ENCODE results near the gene F3.

The F3 gene

DNA sequence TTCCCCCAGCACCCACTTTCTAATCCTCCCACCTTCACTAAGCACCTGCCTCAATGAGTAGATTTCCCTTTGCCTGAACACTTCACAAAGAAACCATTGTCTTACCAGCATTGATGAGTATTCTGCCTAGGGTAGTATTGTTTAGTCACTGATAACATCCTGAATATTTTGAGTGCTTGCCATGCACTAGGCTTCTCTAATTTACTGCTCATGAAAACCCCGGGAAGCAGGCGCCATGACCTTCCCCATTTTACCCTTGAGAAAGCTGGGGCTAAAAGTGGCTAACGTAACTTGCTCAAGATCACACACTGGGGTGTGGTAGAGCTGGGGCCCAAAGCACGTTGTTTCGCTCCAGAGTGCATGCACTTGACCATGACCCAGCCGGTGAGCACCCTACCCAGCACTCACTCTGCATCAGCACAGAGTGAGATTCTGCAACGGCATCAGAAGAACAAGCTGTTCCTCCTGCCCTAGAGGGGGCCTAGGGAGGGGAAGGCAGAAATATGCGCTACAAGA, 10.6 kb upstream of the F3 start:
- no peak for DNase-seq (ENCODE audit: low spot score)

- DNase-seq (ENCODE audit: low spot score): no peak
Observed at GRCh38 chr1:94551449-94551848, 9.9 kb upstream of the F3 start.

GRCh38 chr1:94550800-94551241, 9.3 kb upstream of the F3 start:
- no peak for DNase-seq (ENCODE audit: low spot score)

- no peak for DNase-seq (ENCODE audit: low spot score)
Observed at GRCh38 chr1:94550396-94550795, 8.8 kb upstream of the F3 start.

DNA sequence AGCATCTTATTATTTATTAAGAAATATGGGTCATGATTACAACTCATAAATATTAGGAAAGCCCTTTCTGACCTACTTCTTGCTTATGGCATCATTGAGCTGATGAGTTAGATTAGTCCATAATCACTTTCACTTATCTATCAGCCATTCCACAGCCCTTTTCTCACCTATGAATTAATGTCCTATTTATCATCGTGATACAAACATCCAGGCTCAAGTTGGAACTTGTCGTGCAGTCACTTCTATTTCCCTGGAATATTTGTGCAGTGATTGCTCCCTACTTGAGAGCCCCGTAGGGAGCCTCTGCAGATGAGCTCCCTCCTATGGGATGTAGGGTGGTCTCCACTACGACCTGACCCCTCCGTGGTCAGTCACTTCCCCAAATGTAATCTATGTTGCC, 8.1 kb upstream of the F3 start:
- no peak for DNase-seq (ENCODE audit: low spot score)

GRCh38 chr1:94544706-94545490, 3.3 kb upstream of the F3 start:
- no peak for DNase-seq (ENCODE audit: low spot score)

GRCh38 chr1:94543893-94544635, 2.5 kb upstream of the F3 start:
- no peak for DNase-seq (ENCODE audit: low spot score)

DNA sequence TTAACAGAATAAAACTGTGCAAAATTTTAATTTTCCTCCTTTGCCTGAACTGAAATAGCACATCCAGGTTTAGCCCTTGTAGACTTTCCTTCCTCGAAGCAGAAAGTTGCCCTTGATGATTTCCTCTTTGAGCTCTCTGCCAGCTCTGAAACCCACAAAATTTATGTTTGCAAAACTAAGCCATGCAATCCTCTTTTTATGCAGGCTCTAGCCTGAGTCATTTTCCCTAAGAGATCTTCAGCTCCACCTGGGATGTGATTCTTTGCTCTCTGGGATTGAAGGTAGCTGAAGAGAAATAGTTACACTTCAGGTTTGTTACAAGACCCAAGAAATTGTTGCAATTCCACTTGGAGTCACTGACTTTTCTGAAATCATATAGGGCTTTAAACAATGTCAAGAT, 1.4 kb upstream of the F3 start:
- no peak for DNase-seq (ENCODE audit: low spot score)

DNA sequence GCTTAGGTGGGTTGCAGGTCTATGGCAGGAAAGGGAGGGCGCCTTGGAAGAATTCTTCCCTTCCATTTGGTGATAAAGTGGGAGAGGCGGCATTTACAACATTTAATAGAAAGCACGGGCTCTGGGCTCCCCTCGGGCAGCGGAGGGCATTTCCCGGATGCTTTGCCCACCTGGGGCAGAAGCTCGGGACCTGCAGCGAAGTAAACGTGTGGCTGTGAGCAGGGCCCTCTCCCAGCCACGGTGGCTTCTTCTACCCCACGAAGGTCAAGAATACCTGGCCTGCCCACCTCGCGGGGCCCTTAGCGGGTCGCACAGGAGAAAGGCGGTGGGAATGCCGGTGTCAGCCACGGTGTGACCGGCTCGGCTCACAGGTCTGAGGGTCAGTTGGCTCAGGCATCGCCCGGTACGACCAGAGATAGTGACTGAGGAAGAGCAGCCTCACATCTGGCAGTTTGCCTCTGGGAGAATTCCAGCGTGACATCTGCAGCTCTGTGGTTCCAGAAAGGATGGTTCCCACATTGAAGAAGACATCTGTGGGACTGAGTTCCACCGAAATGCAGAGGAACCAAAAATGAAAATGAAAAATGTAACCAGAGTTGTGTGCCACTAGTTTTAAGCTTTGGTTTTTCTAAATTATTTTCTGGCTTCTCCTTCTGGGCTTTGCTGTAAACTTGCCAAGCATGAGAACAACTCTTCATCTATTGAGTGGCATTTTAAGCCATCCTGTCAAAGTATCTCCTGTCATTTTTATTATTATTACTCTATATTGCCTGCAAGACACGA, 720 bp upstream of the F3 start:
- no peak for DNase-seq (ENCODE audit: low spot score)

DNA sequence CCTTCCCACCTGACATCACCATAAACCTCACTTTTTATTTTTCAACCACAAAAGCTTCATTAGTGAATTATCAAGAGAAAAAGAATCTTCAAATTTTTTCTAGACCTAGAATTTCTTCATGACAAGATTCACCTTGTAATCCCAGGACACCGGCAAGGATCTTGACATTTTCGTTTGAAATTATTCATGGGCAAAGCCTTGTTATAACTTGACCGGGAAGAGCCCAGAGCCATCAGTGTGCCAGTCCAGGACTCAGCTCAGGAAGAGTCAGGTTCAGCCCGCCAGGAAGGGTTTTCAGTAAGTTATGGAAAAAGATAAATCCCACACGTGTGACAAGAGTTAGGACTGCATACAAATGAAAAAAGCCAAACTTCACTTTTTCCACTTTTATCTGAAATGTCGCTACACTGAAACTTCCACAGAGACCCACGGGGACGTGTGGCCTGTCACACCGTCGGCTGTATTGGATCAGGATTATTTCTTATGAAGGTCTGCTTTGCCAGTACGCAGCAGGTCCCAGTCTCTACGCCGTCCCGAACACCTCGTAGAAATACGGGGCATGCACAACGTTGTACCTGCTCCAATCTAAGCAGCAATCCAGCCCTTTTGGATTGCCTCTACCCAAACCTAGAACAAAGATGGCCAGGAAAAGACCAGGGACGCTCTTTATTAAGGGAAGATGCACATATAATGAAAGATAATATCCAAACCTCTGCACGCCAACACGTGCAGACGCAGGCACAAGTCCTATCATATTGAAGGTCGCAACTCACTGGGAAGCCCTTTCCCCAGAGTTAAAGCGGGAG, 916 bp downstream of the F3 start:
- no peak for DNase-seq (ENCODE audit: low spot score)

GRCh38 chr1:94539496-94539895, 2.1 kb downstream of the F3 start:
- DNase-seq (ENCODE audit: low spot score): no peak

- DNase-seq (ENCODE audit: low spot score): no peak
Observed at GRCh38 chr1:94538243-94538827, 3.2 kb downstream of the F3 start.

GRCh38 chr1:94537254-94537653, 4.3 kb downstream of the F3 start:
- no peak for DNase-seq (ENCODE audit: low spot score)

- DNase-seq (ENCODE audit: low spot score): no peak
Observed at GRCh38 chr1:94535879-94536278, 5.7 kb downstream of the F3 start.

- DNase-seq (ENCODE audit: low spot score): no peak
Observed at GRCh38 chr1:94535095-94535494, 6.5 kb downstream of the F3 start.

DNA sequence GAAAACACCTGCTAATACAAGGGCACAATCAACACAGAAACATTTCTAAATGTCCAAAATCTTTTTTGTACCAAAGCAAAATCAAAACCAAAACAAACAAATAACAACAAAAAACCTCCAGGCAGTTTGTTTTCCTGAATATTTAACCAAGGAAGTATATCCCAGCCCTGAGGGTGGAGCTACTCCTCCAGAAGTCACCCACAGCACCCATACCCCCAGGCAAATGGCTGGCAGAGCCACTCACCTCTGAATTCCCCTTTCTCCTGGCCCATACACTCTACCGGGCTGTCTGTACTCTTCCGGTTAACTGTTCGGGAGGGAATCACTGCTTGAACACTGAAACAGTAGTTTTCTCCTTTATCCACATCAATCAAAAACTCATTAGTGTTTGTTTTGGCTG, 9.5 kb downstream of the F3 start:
- no peak for DNase-seq (ENCODE audit: low spot score)

GRCh38 chr1:94531664-94532063, 9.9 kb downstream of the F3 start:
- DNase-seq (ENCODE audit: low spot score): no peak

- no peak for DNase-seq (ENCODE audit: low spot score)
Observed at GRCh38 chr1:94530373-94530878, 11.1 kb downstream of the F3 start.

GRCh38 chr1:94529416-94529815, 12.1 kb downstream of the F3 start:
- no peak for DNase-seq (ENCODE audit: low spot score)

DNA sequence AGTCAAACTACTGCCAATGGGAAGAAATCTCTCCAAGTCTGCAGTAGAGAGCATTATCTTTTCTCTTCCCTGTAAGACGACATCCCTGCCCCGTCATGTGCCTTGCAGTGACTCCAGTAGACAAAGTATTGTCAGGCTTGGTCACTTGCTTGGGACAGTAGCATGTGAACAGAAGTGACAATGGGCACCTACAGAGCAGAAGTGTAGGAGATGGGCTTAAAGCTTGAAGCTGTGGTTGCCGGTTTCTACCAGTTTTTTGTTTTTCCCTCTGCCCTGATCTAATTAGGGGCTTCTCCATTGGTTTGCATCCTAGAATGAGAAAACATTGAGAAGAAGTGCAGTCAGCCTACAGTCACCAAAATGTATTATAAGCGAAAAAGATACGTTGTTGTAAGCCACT, 12.7 kb downstream of the F3 start:
- DNase-seq (ENCODE audit: low spot score): no peak

DNA sequence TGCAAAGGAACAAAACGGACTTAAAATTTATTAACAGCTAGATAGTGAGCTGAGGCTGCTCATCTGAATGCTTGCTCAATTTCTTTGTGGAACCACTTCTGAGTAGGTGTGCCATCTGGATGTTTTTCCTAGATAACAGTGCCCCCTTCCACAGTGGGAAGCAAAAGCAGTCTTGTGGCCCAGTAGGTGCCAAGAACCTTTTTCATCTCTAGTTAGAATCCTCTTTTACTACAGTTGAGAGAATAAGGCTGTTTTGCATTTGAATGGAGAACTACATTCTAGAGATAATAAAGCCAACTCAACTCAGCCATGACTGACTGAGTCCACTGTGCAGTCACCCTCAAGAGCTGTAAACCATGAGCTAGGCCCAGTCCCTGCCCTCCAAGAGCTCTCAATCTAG, 13.3 kb downstream of the F3 start:
- no peak for DNase-seq (ENCODE audit: low spot score)

Data from hematopoietic multipotent progenitor cell treated with erythropoietin and hydrocortisone succinate and interleukin-3 and kit ligand, for 17 days (in vitro differentiated cells).